GM19025 (cell line): ENCODE measurements around the gene TSHB.
"Not testable (repeated sequence)": the region's sequence is repeated elsewhere in the genome, so short reads cannot be mapped to it uniquely, and the experiment has no call there.

Experiments
- ATAC-seq: cut with Tn5 transposase; IDR thresholded peaks from one replicate; pipeline ENCODE4 v1.9.1; 2021; ENCODE audit warnings: mild to moderate bottlenecking, low read depth, moderate library complexity; ENCODE audit not compliant: unreplicated experiment

Gene TSHB

DNA sequence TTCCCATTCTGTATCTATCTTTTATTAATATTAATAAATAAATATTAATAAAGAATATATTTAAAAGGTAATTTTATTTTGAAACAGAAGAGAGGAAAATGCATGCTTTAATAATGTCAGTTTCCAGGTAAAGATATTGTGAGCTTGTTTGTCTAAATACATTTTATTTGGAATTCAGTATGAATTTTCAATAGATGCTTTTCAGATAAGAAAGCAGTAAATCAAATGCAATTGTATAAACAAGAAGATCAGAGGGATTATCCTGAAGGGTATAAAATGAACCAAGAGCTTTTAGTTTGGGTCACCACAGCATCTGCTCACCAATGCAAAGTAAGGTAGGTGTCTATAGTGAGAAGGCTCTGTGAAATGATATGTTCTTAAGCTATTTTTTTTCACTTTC is at the start of gene TSHB:
TSHB (plus strand) TSS at position 301 of the 400 bp plus-strand sequence. CDS start 3,537 bp downstream, outside the sequence.
- ATAC-seq: no peak

GRCh38 chr1:114982251-114982650 is 47.4 kb upstream of the TSHB start:
- no peak for ATAC-seq

DNA sequence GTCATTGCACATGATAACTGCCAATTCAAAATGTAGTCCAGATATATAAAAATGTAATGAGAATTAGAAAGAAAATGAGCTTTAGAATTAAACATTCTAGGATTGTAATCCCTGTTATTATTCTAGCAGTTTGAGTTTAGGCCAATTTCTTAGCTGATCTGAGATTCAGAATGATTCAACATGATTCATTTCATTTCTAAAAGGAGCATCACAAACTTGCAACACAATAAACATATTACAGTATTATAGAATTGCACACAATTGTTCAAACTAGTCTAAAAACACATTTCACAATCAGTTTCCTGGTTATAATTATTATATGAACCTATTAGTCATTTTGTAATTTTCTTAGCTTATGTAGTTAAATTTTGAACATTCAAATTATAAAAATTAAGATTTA is 43.3 kb upstream of the TSHB start:
- ATAC-seq: no peak

DNA sequence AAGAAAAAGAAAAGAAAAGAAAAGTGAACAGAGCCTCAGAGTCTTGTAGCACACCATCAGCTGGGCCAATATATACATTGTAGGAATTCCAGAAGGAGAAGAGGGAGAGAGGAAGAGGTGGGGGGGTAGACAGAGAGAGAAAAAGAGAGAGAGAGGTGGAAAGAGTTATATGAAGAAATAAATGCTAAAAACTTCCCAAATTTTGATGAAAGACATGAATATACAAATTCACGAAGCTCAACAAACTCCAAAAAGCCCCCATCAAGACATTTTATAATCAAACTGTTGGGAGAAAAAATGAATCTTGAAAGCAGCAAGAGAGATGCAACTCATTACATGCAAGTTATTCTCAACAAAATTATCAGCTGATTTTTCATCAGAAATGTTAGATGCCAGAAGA is 41.5 kb upstream of the TSHB start:
- ATAC-seq: no peak

- ATAC-seq: no peak
Measured at GRCh38 chr1:114997510-114998289, 31.9 kb upstream of the TSHB start.

GRCh38 chr1:115006191-115006590 is 23.4 kb upstream of the TSHB start:
- no peak for ATAC-seq

DNA sequence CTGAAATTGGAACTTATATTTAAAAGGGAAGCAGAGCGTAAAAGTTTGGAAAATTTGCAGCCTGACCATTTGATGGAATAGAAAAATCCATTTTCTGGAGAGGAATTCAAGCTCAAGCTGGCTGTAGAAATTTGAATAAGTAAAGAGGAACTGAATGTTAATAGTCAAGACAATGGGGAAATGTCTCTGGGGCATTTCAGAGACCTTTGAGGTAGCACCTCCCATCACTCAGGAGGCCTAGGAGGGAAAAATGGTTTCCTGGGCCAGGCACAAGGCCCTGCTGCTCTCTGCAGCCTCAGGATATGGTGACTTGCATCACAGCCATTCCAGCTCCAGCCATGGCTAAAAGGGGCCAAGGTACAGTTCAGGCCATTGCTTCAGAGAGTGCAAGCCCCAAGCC is 17.6 kb upstream of the TSHB start:
- no peak for ATAC-seq

DNA sequence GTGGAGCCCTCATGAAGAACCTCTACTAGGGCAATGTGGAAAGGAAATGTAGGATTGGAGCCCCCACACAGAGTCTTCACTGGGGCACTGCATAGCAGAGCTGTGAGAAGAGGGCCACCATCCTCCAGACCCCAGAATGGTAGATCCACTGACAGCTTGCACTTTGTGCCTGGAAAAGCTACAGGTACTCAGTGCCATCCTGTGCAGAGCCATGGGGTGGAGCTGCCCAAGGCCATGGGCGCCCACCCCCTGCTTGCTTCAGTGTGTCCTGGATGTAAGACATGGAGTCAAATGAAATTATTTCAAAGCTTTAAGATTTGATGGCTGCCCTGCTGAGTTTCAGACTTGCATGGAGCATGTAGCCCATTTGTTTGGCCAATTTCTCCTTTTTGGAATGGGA is 17.2 kb upstream of the TSHB start:
- ATAC-seq: no peak

- no peak for ATAC-seq
Measured at GRCh38 chr1:115013792-115014191, 15.8 kb upstream of the TSHB start.

DNA sequence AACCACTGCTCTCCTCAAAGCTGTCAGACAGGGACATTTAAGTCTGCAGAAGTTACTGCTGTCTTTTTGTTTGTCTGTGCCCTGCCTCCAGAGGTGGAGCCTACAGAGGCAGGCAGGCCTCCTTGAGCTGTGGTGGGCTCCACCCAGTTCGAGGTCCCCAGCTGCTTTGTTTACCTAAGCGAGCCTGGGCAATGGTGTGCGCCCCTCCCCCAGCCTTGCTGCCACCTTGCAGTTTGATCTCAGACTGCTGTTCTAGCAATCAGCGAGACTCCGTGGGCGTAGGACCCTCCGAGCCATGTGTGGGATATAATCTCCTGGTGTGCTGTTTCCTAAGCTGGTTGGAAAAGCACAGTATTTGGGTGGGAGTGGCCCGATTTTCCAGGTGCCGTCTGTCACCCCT is 10.1 kb upstream of the TSHB start:
- not testable (repeated sequence) for ATAC-seq

DNA sequence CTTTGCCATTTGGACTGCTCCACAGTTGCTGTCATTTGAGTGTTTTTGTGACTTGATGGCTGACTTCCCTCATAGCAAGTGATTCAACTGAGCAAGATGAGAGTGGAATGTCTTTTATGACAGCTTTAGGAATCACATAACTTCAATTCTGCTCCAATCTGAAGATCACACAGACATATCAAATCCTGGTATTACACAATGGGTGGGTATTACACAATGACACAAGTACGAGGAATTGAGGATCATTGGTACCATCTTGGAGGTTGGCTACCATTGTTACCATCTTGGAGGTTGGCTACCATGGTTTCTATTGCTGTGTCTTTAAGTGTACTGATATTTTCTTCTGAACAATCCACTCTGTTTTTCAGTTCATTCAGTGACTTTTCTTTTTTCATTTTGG is 8.5 kb upstream of the TSHB start:
- ATAC-seq: no peak

DNA sequence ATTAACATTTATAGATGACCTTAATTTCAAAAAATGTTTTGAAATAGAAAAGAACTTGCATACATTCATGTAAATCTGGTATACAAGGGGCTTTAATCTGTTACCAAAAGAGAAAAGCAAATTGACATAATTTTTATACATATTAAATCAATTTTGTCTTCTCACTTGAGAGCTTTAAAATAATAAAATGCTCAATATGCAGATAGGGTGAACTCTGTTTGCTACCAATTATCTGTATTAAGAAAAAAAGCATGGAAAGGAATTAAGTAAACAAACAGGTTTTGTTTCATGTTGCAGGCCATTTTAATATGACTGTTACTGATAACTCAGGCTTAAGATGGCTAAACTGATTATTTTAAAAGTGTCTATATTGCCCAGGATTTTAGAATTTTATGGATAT is 6.0 kb upstream of the TSHB start:
- no peak for ATAC-seq

DNA sequence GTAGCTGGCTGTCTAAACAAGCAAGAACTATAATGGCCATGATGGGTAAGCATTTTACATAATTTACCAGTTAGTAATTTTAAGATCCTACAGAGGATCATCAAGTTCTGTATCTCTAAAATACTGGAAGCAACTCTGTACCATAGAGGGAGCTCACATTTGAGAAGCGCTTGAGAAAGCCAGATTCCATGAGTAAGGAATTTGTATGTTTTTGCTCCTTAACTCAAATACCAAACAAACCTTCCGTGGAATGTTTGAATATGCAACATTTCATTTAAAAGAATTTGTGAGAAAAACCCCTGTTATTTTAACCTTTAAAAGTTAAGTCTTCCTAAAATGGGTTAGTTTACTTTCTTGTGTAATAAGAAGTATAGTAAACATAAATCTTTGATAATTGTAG is 2.0 kb downstream of the TSHB start:
- ATAC-seq: no peak

- no peak for ATAC-seq
Measured at GRCh38 chr1:115035652-115036051, 6.0 kb downstream of the TSHB start.

GRCh38 chr1:115036814-115037507 is 7.3 kb downstream of the TSHB start:
- ATAC-seq: no peak

DNA sequence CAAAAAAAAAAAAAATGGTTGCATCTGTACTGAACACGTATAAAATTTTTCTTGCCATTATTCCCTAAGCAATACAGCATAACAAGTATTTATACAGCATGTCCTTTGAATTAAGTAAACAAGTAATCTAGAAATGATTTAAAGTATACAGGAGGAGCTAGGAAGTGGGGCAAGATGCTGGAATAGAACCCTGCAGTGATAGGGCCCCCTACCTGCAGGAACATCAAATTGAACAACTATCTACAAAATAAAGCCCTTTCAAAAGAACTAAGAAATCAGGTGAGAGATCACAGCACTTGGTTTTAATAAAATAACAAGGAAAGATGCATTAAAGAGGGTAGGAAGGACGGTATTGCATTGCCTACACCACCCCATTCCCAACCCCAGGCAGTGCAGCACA is 10.9 kb downstream of the TSHB start:
- ATAC-seq: no peak

GRCh38 chr1:115041654-115042053 is 12.0 kb downstream of the TSHB start:
- ATAC-seq: no peak

DNA sequence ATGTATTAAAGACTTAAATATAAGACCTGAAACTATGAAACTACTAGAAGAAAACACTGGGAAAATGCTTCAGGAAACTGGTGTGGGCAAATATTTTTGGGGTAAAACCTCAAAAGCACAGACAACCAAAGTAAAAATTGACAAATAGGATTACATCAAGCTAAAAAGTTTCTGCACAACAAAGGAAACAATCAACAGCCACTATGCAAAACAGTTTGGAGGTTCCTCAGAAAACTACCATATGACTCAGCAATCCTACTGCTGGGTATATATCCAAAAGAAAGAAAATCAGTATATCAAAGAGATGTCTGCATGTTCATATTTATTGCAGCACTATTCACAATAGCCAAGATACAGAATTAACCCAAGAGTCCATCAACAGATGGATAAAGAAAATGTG is 17.1 kb downstream of the TSHB start:
- no peak for ATAC-seq

DNA sequence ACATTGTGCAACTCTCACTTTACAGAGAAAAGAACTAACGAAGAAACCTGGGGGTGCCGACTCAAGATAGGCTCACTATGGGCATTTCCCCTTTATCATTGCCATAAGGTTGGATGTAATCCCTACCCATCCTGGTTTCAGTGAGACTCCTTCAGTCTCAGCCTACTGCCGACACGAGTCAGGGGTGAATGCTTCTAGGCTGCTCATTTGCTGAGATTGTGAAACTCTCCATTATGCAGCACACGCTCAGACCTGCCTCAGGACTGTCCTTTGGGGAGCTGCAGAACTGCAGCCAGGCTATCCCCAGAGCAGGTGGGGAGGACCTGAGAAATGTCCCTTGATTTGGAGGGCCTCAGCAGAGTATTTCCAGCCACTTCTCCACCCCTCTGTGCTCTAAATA is 22.2 kb downstream of the TSHB start:
- ATAC-seq: no peak

DNA sequence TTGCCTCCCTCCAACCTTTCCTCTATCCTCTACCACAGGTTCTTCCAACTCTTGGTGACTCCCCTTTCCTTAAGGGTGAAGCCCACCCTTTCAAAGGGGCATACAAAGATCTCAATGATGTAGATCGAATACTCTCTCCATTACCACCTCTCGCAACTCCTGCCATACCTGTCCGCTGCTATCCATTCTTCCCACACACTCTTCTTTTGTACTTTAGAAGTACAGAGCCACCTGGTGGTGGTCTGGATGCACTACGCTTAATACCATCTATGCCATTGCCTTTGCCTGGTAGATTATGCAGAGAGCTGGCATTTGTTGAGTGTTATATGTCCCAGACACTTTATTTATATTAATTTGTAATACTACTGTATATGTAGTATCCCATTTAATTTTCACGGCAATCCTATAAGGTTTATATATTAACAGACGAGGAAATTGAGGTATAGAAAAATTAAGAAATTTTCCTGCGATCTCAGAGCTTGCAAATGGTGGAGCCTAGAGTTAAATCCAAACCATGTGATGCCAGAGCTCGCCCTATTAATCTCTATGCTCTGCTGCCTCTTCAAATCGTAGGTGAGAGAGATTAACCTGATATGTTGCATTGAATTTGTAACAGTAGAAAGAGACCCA is 22.9 kb downstream of the TSHB start:
- no peak for ATAC-seq

DNA sequence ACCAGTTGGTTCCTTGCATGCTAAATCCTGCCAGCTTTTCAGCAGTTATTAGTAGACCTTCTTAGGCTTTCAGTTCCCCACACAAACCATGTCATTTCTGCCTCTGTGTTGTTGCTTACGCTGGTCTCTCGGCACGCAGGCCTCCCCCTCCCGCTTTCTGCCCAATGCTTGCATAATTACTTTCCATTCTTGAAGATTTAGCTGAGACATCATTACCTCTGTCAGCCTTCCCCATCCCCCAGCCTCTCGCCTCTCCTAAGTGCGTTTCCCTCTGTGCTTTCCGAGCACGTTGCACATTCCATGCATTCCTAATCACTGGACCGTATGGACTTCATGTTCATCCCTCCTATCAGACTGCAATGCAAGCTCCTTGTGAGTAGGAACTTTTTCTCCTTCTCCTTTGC is 26.8 kb downstream of the TSHB start:
- ATAC-seq: no peak
